K562 (cell line): ENCODE measurements around the gene CTXN1. TPM values are rescaled to one million over a fixed set of nuclear protein-coding genes. Genes with fewer than 3 reads are reported as not detected.

Experiments used
- CUX1 ChIP-seq: fragments of 200-800 bp; sonication (Bioruptor generic); IDR thresholded peaks from 2 replicates; pipeline ENCODE4 v1.6.1; 2016; ENCODE audit warnings: missing genetic modification characterization, missing compliant biosample characterization
- FOXP4 ChIP-seq: sonication (generic); formaldehyde crosslinking; IDR thresholded peaks from 2 replicates; pipeline ENCODE4 v1.8.0; 2022; ENCODE audit warnings: mild to moderate bottlenecking, missing genetic modification reagents, borderline replicate concordance
- HES1 ChIP-seq: fragments of 450-650 bp; IDR thresholded peaks from 2 replicates; pipeline ENCODE4 v1.6.1; 2016; ENCODE audit warnings: low read depth, mild to moderate bottlenecking, moderate library complexity
- L3MBTL2 ChIP-seq: fragments of 450-650 bp; IDR thresholded peaks from 2 replicates; pipeline ENCODE4 v1.6.1; 2016; ENCODE audit warnings: mild to moderate bottlenecking, moderate library complexity
- SMARCA5 ChIP-seq: fragments of 450-650 bp; IDR thresholded peaks from 2 replicates; pipeline ENCODE4 v1.6.1; 2016
- TEAD4 ChIP-seq, 2 experiments: sonication (generic) in 1 of 2; formaldehyde crosslinking in 1 of 2; IDR thresholded peaks; 2 replicates each; pipeline versions ENCODE4 v1.6.1 to v1.8.0; 2012 to 2022; ENCODE audit warnings: borderline replicate concordance in 1 of 2, inconsistent platforms in 1 of 2, low read length in 1 of 2, mild to moderate bottlenecking in 1 of 2, missing genetic modification reagents in 1 of 2
- THRAP3 ChIP-seq: fragments of 450-650 bp; IDR thresholded peaks from 2 replicates; pipeline ENCODE4 v1.6.1; 2016; ENCODE audit warnings: mild to moderate bottlenecking, inconsistent platforms, borderline replicate concordance
- VEZF1 ChIP-seq: fragments of 200-800 bp; sonication (Bioruptor generic); IDR thresholded peaks from 2 replicates; pipeline ENCODE4 v1.6.1; 2017; ENCODE audit warnings: missing genetic modification characterization, missing compliant biosample characterization
- ZFPM2 ChIP-seq: fragments of 250-450 bp; sonication (Bioruptor Pico); IDR thresholded peaks from 2 replicates; pipeline ENCODE4 v1.5.1; 2022; ENCODE audit warnings: mild to moderate bottlenecking
- ZNF518B ChIP-seq: fragments of 250-450 bp; sonication (Bioruptor Pico); IDR thresholded peaks from 2 replicates; pipeline ENCODE4 v1.5.0; 2021; ENCODE audit warnings: mild to moderate bottlenecking, moderate library complexity
- polyA plus RNA-seq, 8 experiments: library from polyadenylated mRNA; depleted of rRNA in 4 of 8; stranded (reverse) in 5 of 8; unstranded in 3 of 8; fragments of >200 nt; fragmentation: Nextera tagmentation in 2 of 8; fragmentation: Illumina TruSeq in 1 of 8; extraction: Ambion mirVana in 2 of 8; extraction: Trizol in 1 of 8; gene quantifications; 2 replicates each; pipeline versions ENCODE4 v1.2.1 to v1.2.3, GENCODE V29; 2011 to 2014; ENCODE audit warnings: inconsistent platforms in 1 of 8, missing spikeins in 1 of 8
- total RNA-seq, 7 experiments: library from RNA; depleted of rRNA in 6 of 7; stranded (reverse); fragments of >200 nt in 6 of 7; fragmentation: Illumina TruSeq in 2 of 7; extraction: Trizol in 2 of 7; gene quantifications; 2 replicates each; pipeline versions ENCODE4 v1.2.1 to v1.2.3, GENCODE V29; 2011 to 2021; ENCODE audit warnings: low replicate concordance in 1 of 7

CTXN1 gene
- total and polyA plus RNA-seq, 9 of the 15 experiments (the other 6 are each of a cell fraction or from before 2014, with no cell fraction given), result 0.15 to 37.4 (median 1.8) TPM; not detected in 2

GRCh38 chr19:7925171-7925851 is 624 bp downstream of the CTXN1 start (continued):
- TF ChIP-seq TEAD4 (IDR thresholded peaks at IDR 0.05; ENCODE audit: low read length) (peak; percentile 23; the same call in 1 of the 2 replicates), TEAD4 (CRISPR knock-in tag; IDR thresholded peaks at IDR 0.05; ENCODE audit: borderline replicate concordance) (no peak; the same call in 1 of the 2 replicates), VEZF1 (peak; percentile 64), SMARCA5 (no peak), CUX1 (CRISPR knock-in tag) (no peak), THRAP3 (no peak), FOXP4 (CRISPR knock-in tag) (peak; percentile 88; the same call in 1 of the 2 replicates), ZNF518B (CRISPR knock-in tag) (no peak), HES1 (no peak), L3MBTL2 (peak; percentile 99), ZFPM2 (CRISPR knock-in tag) (no peak)
